GM12878 (cell line): Measurements from ENCODE around the gene TRMT1.

Source experiments
- ASH2L ChIP-seq: fragments of 300-600, 200-600 bp; sonication (generic); IDR thresholded peaks from 2 replicates; pipeline ENCODE4 v1.6.1; 2017; ENCODE audit warnings: low read depth, mild to moderate bottlenecking, borderline replicate concordance
- CBX3 ChIP-seq: fragments of 200-600 bp; sonication (generic); IDR thresholded peaks from 2 replicates; pipeline ENCODE4 v1.6.1; 2016; ENCODE audit warnings: low read depth, borderline replicate concordance
- ESRRA ChIP-seq: IDR thresholded peaks from 2 replicates; pipeline ENCODE4 v1.6.1; 2012; ENCODE audit warnings: mild to moderate bottlenecking, low read length, improper control_type of control experiment
- EZH2 ChIP-seq: IDR thresholded peaks from 2 replicates; pipeline ENCODE4 v1.6.1; 2012; ENCODE audit warnings: low read depth, mild to moderate bottlenecking, control low read depth, inconsistent platforms, low read length, borderline replicate concordance; ENCODE audit not compliant: control insufficient read depth
- JUND ChIP-seq: IDR thresholded peaks from 2 replicates; pipeline ENCODE4 v1.6.1; 2012; ENCODE audit warnings: low read depth, mild to moderate bottlenecking, low read length, improper control_type of control experiment, moderate library complexity
- POLR2A ChIP-seq: IDR thresholded peaks from 2 replicates; pipeline ENCODE4 v1.6.1; 2011; ENCODE audit warnings: low read depth, mild to moderate bottlenecking, low read length
- SPI1 ChIP-seq: IDR thresholded peaks from 2 replicates; pipeline ENCODE4 v1.6.1; 2011; ENCODE audit warnings: low read depth, mild to moderate bottlenecking, low read length, moderate library complexity, borderline replicate concordance; ENCODE audit not compliant: insufficient read depth
- TF ChIP-seq, protein P1 (sequence below): IDR thresholded peaks from 2 replicates; pipeline ENCODE4 v1.6.1; 2012; ENCODE audit warnings: low read depth, low read length, improper control_type of control experiment
- TF ChIP-seq, protein P2 (sequence below), 3 experiments: IDR thresholded peaks in 2 of 3; conservative IDR thresholded peaks in 1 of 3; 2 replicates each; pipeline ENCODE4 v1.5.1; 2011; ENCODE audit warnings: low read depth in 3 of 3, low read length in 3 of 3, mild to moderate bottlenecking in 3 of 3, control low read depth in 2 of 3, moderate library complexity in 2 of 3, inconsistent platforms in 1 of 3, mixed read lengths in 1 of 3; ENCODE audit not compliant: control insufficient read depth in 2 of 3, insufficient read depth in 1 of 3; ENCODE audit errors: extremely low read depth in 1 of 3

DNA sequence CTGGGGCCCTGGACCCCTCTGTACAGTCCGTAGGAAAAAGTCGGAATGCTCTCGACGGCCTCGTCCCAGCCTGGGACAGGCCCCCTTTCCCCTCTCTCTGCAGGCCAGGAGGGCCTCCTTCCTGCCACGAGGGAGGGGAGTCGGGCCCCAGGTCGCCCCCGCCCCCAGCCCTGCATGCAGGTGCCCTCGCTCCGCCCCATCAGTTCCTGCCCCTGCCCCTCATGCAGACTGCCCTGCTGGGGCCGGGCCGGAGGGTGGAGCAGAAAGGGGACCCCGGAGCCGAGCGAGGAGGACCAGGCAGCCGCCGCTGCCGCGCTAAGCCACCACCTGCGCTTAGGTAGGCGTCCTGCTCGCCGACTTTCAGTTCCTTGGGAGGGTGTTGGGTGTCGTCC is 21.2 kb downstream of the TRMT1 start:
- TF ChIP-seq EZH2 (no peak), JUND (no peak), POLR2A (no peak), ASH2L (no peak), ESRRA (no peak), CBX3 (no peak), SPI1 (no peak)
- TF ChIP-seq, protein P1, sequence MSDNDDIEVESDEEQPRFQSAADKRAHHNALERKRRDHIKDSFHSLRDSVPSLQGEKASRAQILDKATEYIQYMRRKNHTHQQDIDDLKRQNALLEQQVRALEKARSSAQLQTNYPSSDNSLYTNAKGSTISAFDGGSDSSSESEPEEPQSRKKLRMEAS = no peak
- TF ChIP-seq, protein P2, sequence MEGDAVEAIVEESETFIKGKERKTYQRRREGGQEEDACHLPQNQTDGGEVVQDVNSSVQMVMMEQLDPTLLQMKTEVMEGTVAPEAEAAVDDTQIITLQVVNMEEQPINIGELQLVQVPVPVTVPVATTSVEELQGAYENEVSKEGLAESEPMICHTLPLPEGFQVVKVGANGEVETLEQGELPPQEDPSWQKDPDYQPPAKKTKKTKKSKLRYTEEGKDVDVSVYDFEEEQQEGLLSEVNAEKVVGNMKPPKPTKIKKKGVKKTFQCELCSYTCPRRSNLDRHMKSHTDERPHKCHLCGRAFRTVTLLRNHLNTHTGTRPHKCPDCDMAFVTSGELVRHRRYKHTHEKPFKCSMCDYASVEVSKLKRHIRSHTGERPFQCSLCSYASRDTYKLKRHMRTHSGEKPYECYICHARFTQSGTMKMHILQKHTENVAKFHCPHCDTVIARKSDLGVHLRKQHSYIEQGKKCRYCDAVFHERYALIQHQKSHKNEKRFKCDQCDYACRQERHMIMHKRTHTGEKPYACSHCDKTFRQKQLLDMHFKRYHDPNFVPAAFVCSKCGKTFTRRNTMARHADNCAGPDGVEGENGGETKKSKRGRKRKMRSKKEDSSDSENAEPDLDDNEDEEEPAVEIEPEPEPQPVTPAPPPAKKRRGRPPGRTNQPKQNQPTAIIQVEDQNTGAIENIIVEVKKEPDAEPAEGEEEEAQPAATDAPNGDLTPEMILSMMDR (IDR thresholded peaks at IDR 0.05 in 2 of 3, conservative IDR thresholded peaks at IDR 0.05 in 1 of 3; ENCODE audit: control insufficient read depth in 2 of 3, extremely low read depth in 1 of 3, insufficient read depth in 1 of 3, low read depth in 3 of 3, low read length in 3 of 3) = no peak
